ENCODE measurements around the gene SAP30BP. TPM values are rescaled to one million over a fixed set of nuclear protein-coding genes. Genes with fewer than 3 reads are reported as not detected.

The SAP30BP gene
- total RNA-seq: 47.2 TPM
- long read RNA-seq, transcript SAP30BP-225 (11 exons, 2,722 nt): major isoform, 43 of 61 reads
- long read RNA-seq, partial matches to known transcripts: 4 of 61 reads
- long read RNA-seq, other reads (novel, unspliced or antisense): 8 of 61 reads

- intact Hi-C loops (cut with DNase I): no loop called here
- peak; percentile 99 for DNase-seq (ENCODE audit: low spot score)
These were observed at the start of gene SAP30BP, which contains the start of gene RECQL5 for GRCh38 chr17:75666959-75667790. Gene SAP30BP, plus strand, starts transcription at chr17:75667338. Its CDS starts 35 bp downstream, at chr17:75667373. Gene RECQL5, minus strand, starts transcription at chr17:75667154. Its CDS starts 597 bp downstream, at chr17:75666557.

GRCh38 chr17:75617675-75618074, 49.5 kb upstream of the SAP30BP start:
- intact Hi-C loops (cut with DNase I): no loop called here
- no peak for DNase-seq (ENCODE audit: low spot score)

- DNase-seq (ENCODE audit: low spot score): no peak
- intact Hi-C loops (cut with DNase I): no loop called here
These were observed 47.4 kb upstream of the SAP30BP start for GRCh38 chr17:75619506-75620431.

- intact Hi-C loops (cut with DNase I): no loop called here
- no peak for DNase-seq (ENCODE audit: low spot score)
These were observed 45.6 kb upstream of the SAP30BP start for GRCh38 chr17:75621489-75621888.

GRCh38 chr17:75622076-75622475, 45.1 kb upstream of the SAP30BP start:
- no peak for DNase-seq (ENCODE audit: low spot score)
- intact Hi-C loops (cut with DNase I): no loop called here

- no peak for DNase-seq (ENCODE audit: low spot score)
- intact Hi-C loops (cut with DNase I): no loop called here
These were observed 44.3 kb upstream of the SAP30BP start for GRCh38 chr17:75622771-75623273.

- intact Hi-C loops (cut with DNase I): no loop called here
These were observed 43.8 kb upstream of the SAP30BP start for GRCh38 chr17:75623386-75623785.

GRCh38 chr17:75624021-75624420, 43.1 kb upstream of the SAP30BP start:
- intact Hi-C loops (cut with DNase I): no loop called here
- no peak for DNase-seq (ENCODE audit: low spot score)

More at GRCh38 chr17:75623386-75623785, 43.8 kb upstream of the SAP30BP start:
- no peak for DNase-seq (ENCODE audit: low spot score)

GRCh38 chr17:75624714-75625345, 42.3 kb upstream of the SAP30BP start:
- no peak for DNase-seq (ENCODE audit: low spot score)
- intact Hi-C loops (cut with DNase I): no loop called here

- no peak for DNase-seq (ENCODE audit: low spot score)
- intact Hi-C loops (cut with DNase I): no loop called here
These were observed 41.2 kb upstream of the SAP30BP start for GRCh38 chr17:75625813-75626486.

GRCh38 chr17:75626496-75627038, 40.6 kb upstream of the SAP30BP start:
- DNase-seq (ENCODE audit: low spot score): no peak
- intact Hi-C loops (cut with DNase I): no loop called here

- intact Hi-C loops (cut with DNase I): no loop called here
- DNase-seq (ENCODE audit: low spot score): no peak
These were observed 40.0 kb upstream of the SAP30BP start for GRCh38 chr17:75627094-75627493.

GRCh38 chr17:75628425-75628824, 38.7 kb upstream of the SAP30BP start:
- intact Hi-C loops (cut with DNase I): no loop called here
- DNase-seq (ENCODE audit: low spot score): no peak

- intact Hi-C loops (cut with DNase I): no loop called here
- DNase-seq (ENCODE audit: low spot score): no peak
These were observed 38.0 kb upstream of the SAP30BP start for GRCh38 chr17:75629157-75629556.

- no peak for DNase-seq (ENCODE audit: low spot score)
- intact Hi-C loops (cut with DNase I): no loop called here
These were observed 36.8 kb upstream of the SAP30BP start for GRCh38 chr17:75630071-75630917.

GRCh38 chr17:75631353-75631752, 35.8 kb upstream of the SAP30BP start:
- intact Hi-C loops (cut with DNase I): no loop called here
- DNase-seq (ENCODE audit: low spot score): no peak

- intact Hi-C loops (cut with DNase I): loop anchor here (2.0 kb wide), 1 partner anchor 20 kb away; no protein-coding TSS in a partner anchor
- no peak for DNase-seq (ENCODE audit: low spot score)
These were observed 34.7 kb upstream of the SAP30BP start for GRCh38 chr17:75632428-75632827.
